CD14-positive monocyte (primary cell): ENCODE measurements around the gene RSPO3. TPM values are rescaled to one million over a fixed set of nuclear protein-coding genes. Genes with fewer than 3 reads are reported as not detected.

ENCODE experiments used
- DNase-seq, 3 donors: peaks; one replicate each; pipeline ENCODE4 v3.0.0-alpha.2; 2011 to 2022
- H2AFZ ChIP-seq: 2 replicates; pipeline ENCODE4 v1.6.0; 2012; ENCODE audit warnings: mild to moderate bottlenecking, low read depth, low read length, inconsistent platforms; ENCODE audit not compliant: insufficient read depth, poor library complexity, severe bottlenecking
- H3K27ac ChIP-seq, 2 donors: 1 replicate in 1 of 2; 2 replicates in 1 of 2; pipeline ENCODE4 v1.5.1; 2012 to 2013; ENCODE audit warnings: low read length in 2 of 2, control low read depth in 1 of 2, inconsistent platforms in 1 of 2, low read depth in 1 of 2, mild to moderate bottlenecking in 1 of 2
- H3K27me3 ChIP-seq, 2 donors: one replicate each; pipeline versions ENCODE4 v1.6.0 to v1.6.1; 2011 to 2013; ENCODE audit warnings: low read length in 2 of 2; ENCODE audit not compliant: control insufficient read depth in 2 of 2, insufficient read depth in 2 of 2
- H3K36me3 ChIP-seq, 2 donors: replicated peaks in 1 of 2; 1 replicate in 1 of 2; 2 replicates in 1 of 2; pipeline versions ENCODE4 v1.5.1 to v1.6.1; 2012 to 2013; ENCODE audit warnings: low read length in 2 of 2, control low read depth in 1 of 2, inconsistent platforms in 1 of 2, mild to moderate bottlenecking in 1 of 2; ENCODE audit not compliant: insufficient read depth in 2 of 2, control insufficient read depth in 1 of 2
- H3K4me1 ChIP-seq, 2 donors: 1 replicate in 1 of 2; 2 replicates in 1 of 2; pipeline versions ENCODE4 v1.5.1 to v1.6.1; 2012 to 2013; ENCODE audit warnings: low read length in 2 of 2, control low read depth in 1 of 2, inconsistent platforms in 1 of 2, mild to moderate bottlenecking in 1 of 2, moderate library complexity in 1 of 2; ENCODE audit not compliant: insufficient read depth in 2 of 2, control insufficient read depth in 1 of 2
- H3K4me2 ChIP-seq: replicated peaks from 2 replicates; pipeline ENCODE3; 2012; ENCODE audit warnings: low read length, moderate library complexity, mild to moderate bottlenecking; ENCODE audit not compliant: poor library complexity, severe bottlenecking; ENCODE audit errors: extremely low read depth
- H3K4me3 ChIP-seq, 3 experiments: fragments of 200-600 bp in 1 of 3; sonication (generic) in 1 of 3; replicated peaks in 1 of 3; 1 replicate in 2 of 3; 2 replicates in 1 of 3; pipeline ENCODE4 v1.5.1; 2011 to 2013; ENCODE audit warnings: low read length in 3 of 3, mild to moderate bottlenecking in 3 of 3, control low read depth in 2 of 3, low read depth in 2 of 3, inconsistent platforms in 1 of 3, moderate library complexity in 1 of 3
- H3K79me2 ChIP-seq: 2 replicates; pipeline ENCODE4 v1.6.0; 2012; ENCODE audit warnings: mild to moderate bottlenecking, control low read depth, inconsistent platforms, low read length, moderate library complexity; ENCODE audit not compliant: insufficient read depth
- H3K9ac ChIP-seq: 2 replicates; pipeline ENCODE4 v1.6.0; 2017; ENCODE audit warnings: low read length, mild to moderate bottlenecking; ENCODE audit not compliant: insufficient read depth, poor library complexity, severe bottlenecking
- H3K9me3 ChIP-seq, 2 donors: replicated peaks in 1 of 2; 1 replicate in 1 of 2; 2 replicates in 1 of 2; pipeline versions ENCODE4 v1.5.1 to v1.6.1; 2012 to 2013; ENCODE audit warnings: low read length in 2 of 2, control low read depth in 1 of 2; ENCODE audit not compliant: control insufficient read depth in 1 of 2, insufficient read depth in 1 of 2
- H4K20me1 ChIP-seq: 2 replicates; pipeline ENCODE4 v1.6.0; 2012; ENCODE audit warnings: mild to moderate bottlenecking, low read length, control low read depth, moderate library complexity; ENCODE audit not compliant: insufficient read depth
- H3K27ac Mint-ChIP-seq, 7 donors: one replicate each; pipeline ENCODE4 v1.8.0; 2020; ENCODE audit warnings: mild to moderate bottlenecking in 7 of 7, mixed read lengths in 7 of 7, moderate library complexity in 6 of 7, inconsistent platforms in 2 of 7
- H3K27me3 Mint-ChIP-seq, 3 donors: one replicate each; pipeline ENCODE4 v1.8.0; 2021 to 2022; ENCODE audit warnings: low read depth in 3 of 3, mild to moderate bottlenecking in 3 of 3, mixed read lengths in 3 of 3, moderate library complexity in 3 of 3, inconsistent platforms in 1 of 3
- H3K36me3 Mint-ChIP-seq, 2 donors: one replicate each; pipeline ENCODE4 v1.8.0; 2020; ENCODE audit warnings: mixed read lengths in 2 of 2, inconsistent platforms in 1 of 2, mild to moderate bottlenecking in 1 of 2
- H3K4me1 Mint-ChIP-seq: one replicate; pipeline ENCODE4 v1.8.0; 2020; ENCODE audit warnings: mild to moderate bottlenecking, mixed read lengths
- H3K4me3 Mint-ChIP-seq, 2 donors: one replicate each; pipeline ENCODE4 v1.8.0; 2020; ENCODE audit warnings: mild to moderate bottlenecking in 2 of 2, mixed read lengths in 2 of 2, moderate library complexity in 1 of 2
- H3K9me3 Mint-ChIP-seq, 7 donors: one replicate each; pipeline ENCODE4 v1.8.0; 2020 to 2022; ENCODE audit warnings: mixed read lengths in 7 of 7, mild to moderate bottlenecking in 6 of 7, moderate library complexity in 6 of 7, inconsistent platforms in 2 of 7
- CTCF ChIP-seq: fragments of 200-600 bp; IDR thresholded peaks from one replicate; pipeline ENCODE4 v1.8.0; 2022; ENCODE audit warnings: antibody characterized with exemption, mild to moderate bottlenecking
- WGBS: methylation state at CpG from one replicate; pipeline ENCODE4 v1.1.5; 2013; ENCODE audit warnings: missing lambda C conversion rate; ENCODE audit not compliant: insufficient coverage; 5-methylcytosine and 5-hydroxymethylcytosine counted together
- intact Hi-C, 2 donors: fragments of 100-400 bp; cut with micrococcal nuclease; formaldehyde crosslinking; loops; one replicate each; pipeline versions ENCODE4 v1.15.0 to v1.15.1; 2023
- polyA plus RNA-seq, 3 donors: library from polyadenylated mRNA; depleted of rRNA in 1 of 3; unstranded in 2 of 3; stranded (reverse) in 1 of 3; fragments of 300-500 nt in 2 of 3; fragments of >200 nt in 1 of 3; fragmentation: Illumina TruSeq in 2 of 3; gene quantifications; 1 replicate in 2 of 3; 2 replicates in 1 of 3; pipeline ENCODE4 v1.2.3, GENCODE V29; 2012 to 2021

Gene RSPO3
- polyA plus RNA-seq, 3 donors, result not detected

GRCh38 chr6:127180426-127180825 is 62.0 kb downstream of the RSPO3 start:
- Histone ChIP-seq H3K79me2 (no peaks in the 10 kb centered on the region), H3K4me3 (no peak overlapping the region), H3K9me3 (peaks cover 0 to 4% of the 10 kb centered on the region in 2 donors), H3K4me2 (no peak overlapping the region), H3K27ac (no peak overlapping the region), H3K27me3 (peaks cover 15 to 18% of the 10 kb centered on the region in 2 donors), H3K36me3 (no peaks in the 10 kb centered on the region), H3K4me1 (no peaks in the 10 kb centered on the region), H3K9ac (no peak overlapping the region), H4K20me1 (no peaks in the 10 kb centered on the region), H2AFZ (no peak overlapping the region)
- DNase-seq, result no peak
- H3K4me3 Mint-ChIP-seq, result no peak overlapping the region
- peaks cover 2 to 4% (median 3%) of the 10 kb centered on the region in 7 donors for H3K9me3 Mint-ChIP-seq
- H3K27me3 Mint-ChIP-seq, result peaks cover 0 to 7% (median 4%) of the 10 kb centered on the region in 3 donors
- H3K36me3 Mint-ChIP-seq, result no peaks in the 10 kb centered on the region
- no peak overlapping the region for H3K27ac Mint-ChIP-seq
- H3K4me1 Mint-ChIP-seq, result peaks cover 7% of the 10 kb centered on the region
- intact Hi-C loops, result no loop called here
- no peak for TF ChIP-seq CTCF

- Histone ChIP-seq H4K20me1 (no peaks in the 10 kb centered on the region), H2AFZ (no peak overlapping the region), H3K4me3 (no peak overlapping the region), H3K27ac (no peak overlapping the region), H3K9me3 (peaks cover 0 to 4% of the 10 kb centered on the region in 2 donors), H3K36me3 (no peaks in the 10 kb centered on the region), H3K27me3 (peaks cover 9 to 10% of the 10 kb centered on the region in 2 donors), H3K4me2 (no peak overlapping the region), H3K9ac (no peak overlapping the region), H3K79me2 (no peaks in the 10 kb centered on the region), H3K4me1 (no peaks in the 10 kb centered on the region)
- Mint-ChIP-seq H3K27me3 (peaks cover 0 to 4% (median 2%) of the 10 kb centered on the region in 3 donors), H3K9me3 (peaks cover 2 to 4% (median 3%) of the 10 kb centered on the region in 7 donors), H3K36me3 (no peaks in the 10 kb centered on the region), H3K27ac (no peak overlapping the region), H3K4me1 (peaks cover 7% of the 10 kb centered on the region), H3K4me3 (no peak overlapping the region)
- WGBS, result 0% methylated on average over 1 of the region's 1 CpG
- no peak for TF ChIP-seq CTCF
- intact Hi-C loops, result no loop called here
- DNase-seq, result no peak
These were observed 64.0 kb downstream of the RSPO3 start for GRCh38 chr6:127182501-127182900.
